Chondrocyte (in vitro differentiated cells): ENCODE data around the gene SLC41A2. TPM values are rescaled to one million over a fixed set of nuclear protein-coding genes. Genes with fewer than 3 reads are reported as not detected.
A peak's percentile ranks its signal among the peaks of the same experiment; 100 is the strongest.

Experiments
- DNase-seq: peaks from one replicate; pipeline ENCODE4 v3.0.0; 2021; ENCODE audit warnings: mixed read lengths, low spot score
- H3K27ac Mint-ChIP-seq: one replicate; pipeline ENCODE4 v1.8.0; 2021; ENCODE audit warnings: mild to moderate bottlenecking, moderate library complexity, mixed read lengths; ENCODE audit not compliant: unreplicated experiment
- H3K27me3 Mint-ChIP-seq: 2 replicates; pipeline ENCODE4 v1.8.0; 2021; ENCODE audit warnings: low read depth, mixed read lengths
- H3K36me3 Mint-ChIP-seq: 2 replicates; pipeline ENCODE4 v1.8.0; 2021; ENCODE audit warnings: low read depth, mixed read lengths
- H3K4me1 Mint-ChIP-seq: 2 replicates; pipeline ENCODE4 v1.8.0; 2021; ENCODE audit warnings: low read depth, mild to moderate bottlenecking, mixed read lengths
- H3K4me3 Mint-ChIP-seq: one replicate; pipeline ENCODE4 v1.8.0; 2021; ENCODE audit warnings: mild to moderate bottlenecking, moderate library complexity, mixed read lengths; ENCODE audit not compliant: unreplicated experiment
- H3K9me3 Mint-ChIP-seq: 2 replicates; pipeline ENCODE4 v1.8.0; 2021; ENCODE audit warnings: low read depth, mixed read lengths
- CTCF ChIP-seq: fragments of 200-600 bp; sonication (generic); IDR thresholded peaks from 2 replicates; pipeline ENCODE4 v1.5.0; 2021; ENCODE audit warnings: antibody characterized with exemption, mild to moderate bottlenecking, moderate library complexity
- total RNA-seq: library from RNA; stranded (reverse); gene quantifications from 3 replicates; pipeline ENCODE4 v1.2.1, GENCODE V29; 2021

The SLC41A2 gene
- total RNA-seq, 1 donor from 2014 or later, result 46.0 TPM

GRCh38 chr12:104928036-104928745, 29.9 kb downstream of the SLC41A2 start:
- DNase-seq, result no peak
- no peaks in the 10 kb centered on the region for H3K9me3 Mint-ChIP-seq
- no peaks in the 10 kb centered on the region for H3K27me3 Mint-ChIP-seq
- no peak overlapping the region for H3K4me3 Mint-ChIP-seq
- H3K4me1 Mint-ChIP-seq, result peaks cover 27% of the 10 kb centered on the region
- TF ChIP-seq CTCF, result no peak
- H3K27ac Mint-ChIP-seq, result no peak overlapping the region
- no peaks in the 10 kb centered on the region for H3K36me3 Mint-ChIP-seq

- peaks cover 4% of the 10 kb centered on the region for H3K36me3 Mint-ChIP-seq
- no peak for DNase-seq
- H3K27me3 Mint-ChIP-seq, result no peaks in the 10 kb centered on the region
- TF ChIP-seq CTCF, result no peak
- no peak overlapping the region for H3K4me3 Mint-ChIP-seq
- no peak overlapping the region for H3K27ac Mint-ChIP-seq
- peaks cover 18% of the 10 kb centered on the region for H3K9me3 Mint-ChIP-seq
- H3K4me1 Mint-ChIP-seq, result peaks cover 17% of the 10 kb centered on the region
These were observed 32.6 kb downstream of the SLC41A2 start for GRCh38 chr12:104925501-104925900.

GRCh38 chr12:104921340-104921739, 36.8 kb downstream of the SLC41A2 start:
- no peak overlapping the region for H3K27ac Mint-ChIP-seq
- H3K4me3 Mint-ChIP-seq, result no peak overlapping the region
- no peak for TF ChIP-seq CTCF

GRCh38 chr12:104911942-104912341, 46.1 kb downstream of the SLC41A2 start:
- Mint-ChIP-seq H3K27ac (no peak overlapping the region), H3K27me3 (no peaks in the 10 kb centered on the region), H3K4me3 (no peak overlapping the region), H3K4me1 (peaks cover 10% of the 10 kb centered on the region), H3K9me3 (no peaks in the 10 kb centered on the region), H3K36me3 (peaks cover 7% of the 10 kb centered on the region)
- no peak for TF ChIP-seq CTCF
- DNase-seq, result no peak

More at GRCh38 chr12:104921340-104921739, 36.8 kb downstream of the SLC41A2 start:
- no peak for DNase-seq
- H3K9me3 Mint-ChIP-seq, result peaks cover 18% of the 10 kb centered on the region
- H3K27me3 Mint-ChIP-seq, result no peaks in the 10 kb centered on the region
- H3K36me3 Mint-ChIP-seq, result peaks cover 4% of the 10 kb centered on the region
- H3K4me1 Mint-ChIP-seq, result peaks cover 16% of the 10 kb centered on the region

- H3K9me3 Mint-ChIP-seq, result no peaks in the 10 kb centered on the region
- H3K27ac Mint-ChIP-seq, result peak overlapping the region; percentile 63
- H3K4me1 Mint-ChIP-seq, result peaks cover 10% of the 10 kb centered on the region
These were observed 47.8 kb downstream of the SLC41A2 start for GRCh38 chr12:104910196-104910840.

More at GRCh38 chr12:104910196-104910840, 47.8 kb downstream of the SLC41A2 start:
- no peaks in the 10 kb centered on the region for H3K27me3 Mint-ChIP-seq
- no peak for TF ChIP-seq CTCF
- DNase-seq, result no peak
- H3K4me3 Mint-ChIP-seq, result no peak overlapping the region
- H3K36me3 Mint-ChIP-seq, result peaks cover 9% of the 10 kb centered on the region
